ENCODE results near the gene ACOXL.

DNA sequence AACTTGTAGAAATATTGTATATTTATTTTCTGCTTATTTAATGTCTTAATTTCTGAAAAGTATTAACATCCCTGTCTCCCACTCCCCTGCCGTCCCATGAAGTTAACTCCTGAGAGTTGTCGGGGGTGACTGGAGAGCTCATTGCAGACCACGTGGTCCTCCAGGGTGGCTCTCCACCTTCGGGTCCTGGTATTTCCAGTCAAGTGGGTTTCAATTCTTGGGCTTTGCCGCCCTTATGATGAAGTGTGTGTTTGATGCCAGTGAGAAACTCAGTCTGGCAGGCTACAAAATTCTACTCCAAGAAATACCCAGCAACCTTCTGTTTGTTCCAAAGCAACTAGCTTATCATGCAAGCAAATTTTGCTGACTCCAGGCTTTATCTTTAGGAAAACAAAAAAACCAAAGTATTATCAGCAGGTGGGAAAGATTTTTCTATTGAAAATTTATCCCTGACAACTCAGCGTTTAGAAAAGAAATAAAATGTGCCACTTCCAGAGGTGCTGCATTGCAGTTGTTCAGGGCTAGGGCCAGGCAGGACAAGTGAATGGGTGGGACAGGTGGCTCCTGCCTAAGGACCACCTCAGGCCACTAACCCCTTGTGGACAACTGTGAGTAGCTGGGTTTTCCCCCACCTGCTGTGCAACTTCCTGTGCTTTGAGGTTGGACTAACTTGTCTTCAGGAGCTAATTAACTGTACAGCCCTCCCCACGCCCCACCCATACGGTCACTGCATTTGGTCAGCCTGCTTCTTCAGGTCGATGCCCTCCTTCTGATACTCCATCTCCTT is 434.9 kb downstream of the ACOXL start:
- TF ChIP-seq, protein P1, sequence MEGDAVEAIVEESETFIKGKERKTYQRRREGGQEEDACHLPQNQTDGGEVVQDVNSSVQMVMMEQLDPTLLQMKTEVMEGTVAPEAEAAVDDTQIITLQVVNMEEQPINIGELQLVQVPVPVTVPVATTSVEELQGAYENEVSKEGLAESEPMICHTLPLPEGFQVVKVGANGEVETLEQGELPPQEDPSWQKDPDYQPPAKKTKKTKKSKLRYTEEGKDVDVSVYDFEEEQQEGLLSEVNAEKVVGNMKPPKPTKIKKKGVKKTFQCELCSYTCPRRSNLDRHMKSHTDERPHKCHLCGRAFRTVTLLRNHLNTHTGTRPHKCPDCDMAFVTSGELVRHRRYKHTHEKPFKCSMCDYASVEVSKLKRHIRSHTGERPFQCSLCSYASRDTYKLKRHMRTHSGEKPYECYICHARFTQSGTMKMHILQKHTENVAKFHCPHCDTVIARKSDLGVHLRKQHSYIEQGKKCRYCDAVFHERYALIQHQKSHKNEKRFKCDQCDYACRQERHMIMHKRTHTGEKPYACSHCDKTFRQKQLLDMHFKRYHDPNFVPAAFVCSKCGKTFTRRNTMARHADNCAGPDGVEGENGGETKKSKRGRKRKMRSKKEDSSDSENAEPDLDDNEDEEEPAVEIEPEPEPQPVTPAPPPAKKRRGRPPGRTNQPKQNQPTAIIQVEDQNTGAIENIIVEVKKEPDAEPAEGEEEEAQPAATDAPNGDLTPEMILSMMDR (IDR thresholded peaks at IDR 0.05; ENCODE audit: insufficient read depth, low read length, poor library complexity, severe bottlenecking): no peak
- no peak for TF ChIP-seq EZH2phosphoT487 (conservative IDR thresholded peaks at IDR 0.05; ENCODE audit: low read length)
